ENCODE results near the gene ZNG1A. TPM values are rescaled to one million over a fixed set of nuclear protein-coding genes. Genes with fewer than 3 reads are reported as not detected.
"Not testable (repeated sequence)": the region's sequence is repeated elsewhere in the genome, so short reads cannot be mapped to it uniquely, and the experiment has no call there.

The ZNG1A gene
- total RNA-seq, 2 experiments from 2014 or later = 49.4 to 73.6 TPM

DNA sequence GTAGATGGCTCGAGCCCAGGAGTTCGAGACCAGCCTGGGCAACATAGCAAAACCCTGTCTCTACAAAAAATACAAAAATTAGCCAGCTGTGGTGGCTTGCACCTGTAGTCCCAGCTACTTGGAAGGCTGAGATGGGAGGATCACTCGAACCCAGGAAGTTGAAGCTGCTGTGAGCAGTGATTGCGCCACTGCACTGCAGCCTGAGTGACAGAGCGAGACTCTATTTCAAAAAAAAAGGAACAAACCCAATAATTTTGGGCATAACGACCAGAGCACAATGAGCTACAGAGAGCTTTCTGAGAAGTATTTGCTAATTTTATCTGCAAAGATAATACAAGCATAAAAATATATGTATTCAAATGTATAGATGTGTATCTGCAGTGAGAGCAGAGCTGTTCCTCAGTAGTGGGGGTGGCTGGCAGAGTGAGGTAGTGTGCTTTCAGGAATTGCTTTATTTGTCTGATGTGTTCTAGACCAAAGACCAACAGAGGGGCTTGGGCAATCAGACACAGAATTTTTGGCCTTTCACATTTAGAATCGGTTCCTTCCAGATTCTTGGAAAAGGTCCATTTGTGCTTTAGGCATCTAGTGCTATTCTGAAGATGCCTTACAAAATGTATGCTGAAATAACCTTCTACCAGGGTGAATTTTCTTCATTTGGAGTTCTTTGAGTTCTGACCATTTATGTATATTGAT is 41.0 kb upstream of the ZNG1A start:
- ChIA-PET CTCF (ENCODE audit: unreplicated experiment) (no interaction called here), POLR2A (no interaction called here)
- Histone ChIP-seq H3K9me3 (ENCODE audit: low read length) (no peaks in the 10 kb centered on the region), H4K20me1 (ENCODE audit: insufficient read depth, low read length) (no peaks in the 10 kb centered on the region), H3K4me3 (ENCODE audit: low read depth, low read length, poor library complexity, severe bottlenecking) (no peak overlapping the region), H3K4me2 (ENCODE audit: low read length) (no peak overlapping the region), H3K79me2 (ENCODE audit: insufficient read depth, low read depth, low read length) (no peaks in the 10 kb centered on the region), H3K9me2 (ENCODE audit: insufficient read depth, low read length) (no peaks in the 10 kb centered on the region), H3K27ac (ENCODE audit: low read depth, low read length, poor library complexity, severe bottlenecking) (no peak overlapping the region), H3K4me1 (ENCODE audit: insufficient read depth, low read length, poor library complexity, severe bottlenecking) (peaks cover 9% of the 10 kb centered on the region), H2AFZ (ENCODE audit: low read length) (no peak overlapping the region), H3K36me3 (ENCODE audit: insufficient read depth, low read length) (no peaks in the 10 kb centered on the region)
- intact Hi-C loops (cut with micrococcal nuclease; ENCODE audit: unreplicated experiment) = no loop called here
- TF ChIP-seq, protein P1, sequence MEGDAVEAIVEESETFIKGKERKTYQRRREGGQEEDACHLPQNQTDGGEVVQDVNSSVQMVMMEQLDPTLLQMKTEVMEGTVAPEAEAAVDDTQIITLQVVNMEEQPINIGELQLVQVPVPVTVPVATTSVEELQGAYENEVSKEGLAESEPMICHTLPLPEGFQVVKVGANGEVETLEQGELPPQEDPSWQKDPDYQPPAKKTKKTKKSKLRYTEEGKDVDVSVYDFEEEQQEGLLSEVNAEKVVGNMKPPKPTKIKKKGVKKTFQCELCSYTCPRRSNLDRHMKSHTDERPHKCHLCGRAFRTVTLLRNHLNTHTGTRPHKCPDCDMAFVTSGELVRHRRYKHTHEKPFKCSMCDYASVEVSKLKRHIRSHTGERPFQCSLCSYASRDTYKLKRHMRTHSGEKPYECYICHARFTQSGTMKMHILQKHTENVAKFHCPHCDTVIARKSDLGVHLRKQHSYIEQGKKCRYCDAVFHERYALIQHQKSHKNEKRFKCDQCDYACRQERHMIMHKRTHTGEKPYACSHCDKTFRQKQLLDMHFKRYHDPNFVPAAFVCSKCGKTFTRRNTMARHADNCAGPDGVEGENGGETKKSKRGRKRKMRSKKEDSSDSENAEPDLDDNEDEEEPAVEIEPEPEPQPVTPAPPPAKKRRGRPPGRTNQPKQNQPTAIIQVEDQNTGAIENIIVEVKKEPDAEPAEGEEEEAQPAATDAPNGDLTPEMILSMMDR (conservative IDR thresholded peaks at IDR 0.05; ENCODE audit: low read length) = no peak
- no peak for TF ChIP-seq EZH2phosphoT487 (IDR thresholded peaks at IDR 0.05; ENCODE audit: borderline replicate concordance, low read depth, low read length)
- no peak for DNase-seq (ENCODE audit: low spot score)
- no TSS peak for BruUV-seq (replicated peaks)

DNA sequence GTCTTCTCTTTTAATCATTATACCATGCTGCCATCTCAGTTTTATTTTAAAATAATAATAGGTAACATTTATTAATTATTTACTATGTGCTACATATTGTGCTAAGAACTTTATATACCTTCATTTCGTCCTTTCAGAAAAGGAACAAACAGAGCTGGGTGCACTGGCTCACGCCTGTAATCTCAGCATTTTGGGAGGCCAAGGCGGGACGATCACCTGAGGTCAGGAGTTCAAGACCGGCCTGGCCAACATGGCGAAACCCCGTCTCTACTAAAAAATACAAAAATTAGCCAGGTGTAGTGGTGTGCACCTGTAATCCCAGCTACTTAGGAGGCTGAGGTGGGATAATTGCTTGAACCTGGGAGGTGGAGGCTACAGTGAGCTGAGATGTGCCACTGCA is 40.2 kb upstream of the ZNG1A start:
- BruUV-seq (replicated peaks); H3K4me3 ChIP-seq (ENCODE audit: low read depth, low read length, poor library complexity, severe bottlenecking); H3K4me2 ChIP-seq (ENCODE audit: low read length); H3K9me3 ChIP-seq (ENCODE audit: low read length); CTCF ChIA-PET (ENCODE audit: unreplicated experiment); DNase-seq (ENCODE audit: low spot score); H2AFZ ChIP-seq (ENCODE audit: low read length); POLR2A ChIA-PET; H3K27ac ChIP-seq (ENCODE audit: low read depth, low read length, poor library complexity, severe bottlenecking); H3K9me2 ChIP-seq (ENCODE audit: insufficient read depth, low read length); H3K79me2 ChIP-seq (ENCODE audit: insufficient read depth, low read depth, low read length); intact Hi-C loops (cut with micrococcal nuclease; ENCODE audit: unreplicated experiment); H3K36me3 ChIP-seq (ENCODE audit: insufficient read depth, low read length); H4K20me1 ChIP-seq (ENCODE audit: insufficient read depth, low read length): not testable (repeated sequence)
- H3K4me1 ChIP-seq (ENCODE audit: insufficient read depth, low read length, poor library complexity, severe bottlenecking) = peaks cover 13% of the 10 kb centered on the region

DNA sequence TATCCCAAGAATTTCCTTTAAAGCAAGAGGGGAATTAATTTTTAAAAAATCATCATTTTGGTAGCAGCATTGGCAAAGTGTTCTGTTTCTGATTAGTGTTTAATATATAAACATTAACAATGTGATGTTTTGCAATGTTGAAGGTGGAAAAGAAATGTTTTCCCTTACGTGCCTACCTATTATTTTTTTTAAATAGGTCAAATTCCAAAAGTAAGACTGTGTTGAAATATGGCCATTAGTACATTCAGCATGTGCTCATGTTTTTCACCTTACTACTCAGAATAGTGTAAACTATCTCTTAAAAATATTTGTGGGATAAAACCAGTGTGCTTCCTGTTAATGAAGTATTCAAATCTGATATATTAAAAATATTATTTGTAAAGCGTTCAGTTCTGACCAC is 39.1 kb upstream of the ZNG1A start:
- no peak overlapping the region for H2AFZ ChIP-seq (ENCODE audit: low read length)
- no TSS peak for BruUV-seq (replicated peaks)
- H3K27ac ChIP-seq (ENCODE audit: low read depth, low read length, poor library complexity, severe bottlenecking) = no peak overlapping the region
- H3K4me3 ChIP-seq (ENCODE audit: low read depth, low read length, poor library complexity, severe bottlenecking) = no peak overlapping the region
- ChIA-PET CTCF (ENCODE audit: unreplicated experiment) (no interaction called here), POLR2A (interaction anchor here (1.3 kb wide), 1 partner anchor 49 kb away, joined by 3 read pairs; no protein-coding TSS in a partner anchor)
- H4K20me1 ChIP-seq (ENCODE audit: insufficient read depth, low read length) = no peaks in the 10 kb centered on the region
- DNase-seq (ENCODE audit: low spot score) = no peak
- no peaks in the 10 kb centered on the region for H3K79me2 ChIP-seq (ENCODE audit: insufficient read depth, low read depth, low read length)
- H3K9me2 ChIP-seq (ENCODE audit: insufficient read depth, low read length) = no peaks in the 10 kb centered on the region
- intact Hi-C loops (cut with micrococcal nuclease; ENCODE audit: unreplicated experiment) = no loop called here
- H3K4me2 ChIP-seq (ENCODE audit: low read length) = no peak overlapping the region
- peaks cover 13% of the 10 kb centered on the region for H3K4me1 ChIP-seq (ENCODE audit: insufficient read depth, low read length, poor library complexity, severe bottlenecking)
- no peak for TF ChIP-seq EZH2phosphoT487 (IDR thresholded peaks at IDR 0.05; ENCODE audit: borderline replicate concordance, low read depth, low read length)
- TF ChIP-seq, protein P1 (conservative IDR thresholded peaks at IDR 0.05; ENCODE audit: low read length) = no peak
- no peaks in the 10 kb centered on the region for H3K36me3 ChIP-seq (ENCODE audit: insufficient read depth, low read length)
- no peaks in the 10 kb centered on the region for H3K9me3 ChIP-seq (ENCODE audit: low read length)
